HepG2 (cell line): ENCODE measurements around the gene REST. TPM values are rescaled to one million over a fixed set of nuclear protein-coding genes. Genes with fewer than 3 reads are reported as not detected.

Experiments used
- ATF2 ChIP-seq: sonication (generic); formaldehyde crosslinking; IDR thresholded peaks from 2 replicates; pipeline ENCODE4 v1.4.0; 2020; ENCODE audit warnings: missing genetic modification reagents
- DPF2 ChIP-seq: sonication (generic); formaldehyde crosslinking; IDR thresholded peaks from 2 replicates; pipeline ENCODE4 v1.4.0; 2020; ENCODE audit warnings: mild to moderate bottlenecking, low read depth, missing genetic modification reagents, borderline replicate concordance
- FOXA3 ChIP-seq: IDR thresholded peaks from 2 replicates; pipeline ENCODE4 v1.6.1; 2016; ENCODE audit warnings: missing genetic modification reagents, missing compliant biosample characterization
- GFI1 ChIP-seq: sonication (generic); formaldehyde crosslinking; IDR thresholded peaks from 2 replicates; pipeline ENCODE4 v1.5.0; 2020; ENCODE audit warnings: missing genetic modification reagents, mild to moderate bottlenecking, borderline replicate concordance
- GLI4 ChIP-seq: sonication (generic); formaldehyde crosslinking; IDR thresholded peaks from 2 replicates; pipeline ENCODE4 v1.5.1; 2020; ENCODE audit warnings: missing genetic modification reagents, mild to moderate bottlenecking, moderate library complexity, borderline replicate concordance
- HOXA9 ChIP-seq: sonication (generic); formaldehyde crosslinking; IDR thresholded peaks from 2 replicates; pipeline ENCODE4 v1.8.1; 2022; ENCODE audit warnings: missing genetic modification reagents, mild to moderate bottlenecking, moderate library complexity, borderline replicate concordance
- KLF16 ChIP-seq, 2 experiments: sonication (generic) in 1 of 2; formaldehyde crosslinking in 1 of 2; IDR thresholded peaks; 2 replicates each; pipeline versions ENCODE4 v1.6.1 to v1.8.0; 2016 to 2023; ENCODE audit warnings: missing genetic modification reagents in 2 of 2, missing compliant biosample characterization in 1 of 2
- MIER3 ChIP-seq: IDR thresholded peaks from 2 replicates; pipeline ENCODE4 v1.6.1; 2016; ENCODE audit warnings: missing compliant biosample characterization, borderline replicate concordance
- PAX8 ChIP-seq: sonication (generic); formaldehyde crosslinking; IDR thresholded peaks from 2 replicates; pipeline ENCODE4 v1.8.0; 2022; ENCODE audit warnings: mild to moderate bottlenecking, missing genetic modification reagents, borderline replicate concordance
- POLR2AphosphoS5 ChIP-seq: IDR thresholded peaks from 2 replicates; pipeline ENCODE4 v1.6.1; 2012; ENCODE audit warnings: low read depth, low read length
- RXRB ChIP-seq: IDR thresholded peaks from 2 replicates; pipeline ENCODE4 v1.6.1; 2016; ENCODE audit warnings: borderline replicate concordance, missing genetic modification reagents, missing compliant biosample characterization
- SAFB2 ChIP-seq: sonication (generic); formaldehyde crosslinking; IDR thresholded peaks from 2 replicates; pipeline ENCODE4 v1.5.1; 2020; ENCODE audit warnings: missing genetic modification reagents, low read depth, mild to moderate bottlenecking, borderline replicate concordance
- SOX6 ChIP-seq, 2 experiments: fragments of 450-650 bp in 1 of 2; sonication (generic) in 1 of 2; formaldehyde crosslinking in 1 of 2; IDR thresholded peaks; 2 replicates each; pipeline versions ENCODE4 v1.4.0 to v1.6.1; 2017 to 2020; ENCODE audit warnings: antibody characterized with exemption in 1 of 2, mild to moderate bottlenecking in 1 of 2, missing genetic modification reagents in 1 of 2
- ZNF143 ChIP-seq: sonication (generic); formaldehyde crosslinking; IDR thresholded peaks from 2 replicates; pipeline ENCODE4 v1.4.0; 2020; ENCODE audit warnings: missing genetic modification reagents
- ZNF205 ChIP-seq: IDR thresholded peaks from 2 replicates; pipeline ENCODE4 v1.6.1; 2018; ENCODE audit warnings: missing biosample characterization, missing genetic modification reagents
- ZNF282 ChIP-seq: fragments of 450-650 bp; IDR thresholded peaks from 2 replicates; pipeline ENCODE4 v1.6.1; 2018; ENCODE audit not compliant: partially characterized antibody
- ZNF317 ChIP-seq: sonication (generic); formaldehyde crosslinking; IDR thresholded peaks from 2 replicates; pipeline ENCODE4 v1.5.0; 2020; ENCODE audit warnings: mild to moderate bottlenecking, missing genetic modification reagents
- ZNF547 ChIP-seq: sonication (generic); formaldehyde crosslinking; IDR thresholded peaks from 2 replicates; pipeline ENCODE4 v1.5.1; 2020; ENCODE audit warnings: mild to moderate bottlenecking, missing genetic modification reagents
- ZNF672 ChIP-seq: sonication (generic); formaldehyde crosslinking; IDR thresholded peaks from 2 replicates; pipeline ENCODE4 v1.8.1; 2022; ENCODE audit warnings: missing genetic modification reagents
- ZNF687 ChIP-seq: sonication (generic); formaldehyde crosslinking; IDR thresholded peaks from 2 replicates; pipeline ENCODE4 v1.5.1; 2020; ENCODE audit warnings: mild to moderate bottlenecking, missing genetic modification reagents, moderate library complexity
- polyA plus RNA-seq, 8 experiments: library from polyadenylated mRNA; depleted of rRNA in 3 of 8; stranded (reverse) in 7 of 8; unstranded in 1 of 8; fragments of >200 nt; fragmentation: Illumina TruSeq in 4 of 8; extraction: Trizol in 4 of 8; gene quantifications; 2 replicates each; pipeline versions ENCODE4 v1.2.1 to v1.2.3, GENCODE V29; 2011 to 2016; ENCODE audit warnings: low read depth in 4 of 8, missing spikeins in 1 of 8, mixed read lengths in 1 of 8; ENCODE audit not compliant: insufficient read depth in 1 of 8
- total RNA-seq, 5 experiments: library from RNA; depleted of rRNA; stranded (reverse); fragments of >200 nt; fragmentation: Illumina TruSeq; extraction: Trizol; gene quantifications; 2 replicates each; pipeline ENCODE4 v1.2.3, GENCODE V29; 2016; ENCODE audit warnings: low read depth in 1 of 5
- TF ChIP-seq, protein P1 (sequence below): IDR thresholded peaks from 2 replicates; pipeline ENCODE4 v1.6.1; 2016; ENCODE audit warnings: low read depth
- TF ChIP-seq, protein P2 (sequence below): IDR thresholded peaks from 2 replicates; pipeline ENCODE4 v1.6.1; 2016

REST gene
- total and polyA plus RNA-seq, 2 of the 13 experiments (the other 11 are each of a cell fraction or from before 2014, with no cell fraction given) = 12.7 to 22.4 TPM

DNA sequence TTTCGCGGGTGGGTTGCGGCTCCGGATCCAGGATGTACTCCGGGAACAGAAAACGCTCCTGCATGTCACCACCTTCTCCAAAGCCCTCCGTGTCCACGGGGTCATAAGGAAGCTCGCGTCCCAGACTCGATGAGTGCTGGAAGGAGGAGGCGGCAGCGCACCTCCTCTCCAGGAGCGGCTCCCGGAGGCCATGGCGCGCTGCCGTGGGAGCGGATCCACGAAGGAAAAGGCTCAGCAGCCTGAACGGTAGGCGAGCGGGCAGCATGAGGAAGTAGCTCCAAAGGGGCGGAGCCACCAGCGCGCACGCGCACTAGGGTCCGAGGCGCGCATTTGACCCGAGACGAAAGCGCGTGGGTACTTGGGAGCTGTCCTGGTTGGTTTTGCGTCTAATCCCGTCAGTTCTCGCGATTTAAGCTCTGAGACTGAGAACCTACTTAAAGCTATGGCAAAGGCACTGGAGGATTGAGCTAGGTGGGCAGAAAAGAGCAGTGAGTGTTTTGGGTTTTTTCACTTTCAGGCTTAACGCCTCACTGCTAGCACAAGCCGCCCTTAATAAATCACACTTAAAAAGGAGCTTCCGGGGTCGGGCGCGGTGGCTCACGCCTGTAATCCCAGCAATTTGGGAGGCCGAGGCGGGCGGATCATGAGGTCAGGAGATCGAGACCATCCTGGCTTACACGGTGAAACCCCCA lies 69.8 kb downstream of the REST start, which contains the start of gene NOA1 (continued):
- TF ChIP-seq SOX6 (IDR thresholded peaks at IDR 0.05) (no peak), SOX6 (CRISPR knock-in tag; IDR thresholded peaks at IDR 0.05) (no peak; the same call in 1 of the 2 replicates), ZNF547 (CRISPR knock-in tag) (peak; percentile 21; the same call in 1 of the 2 replicates), RXRB (CRISPR knock-in tag) (no peak; the same call in 1 of the 2 replicates), ZNF205 (CRISPR knock-in tag) (peak; percentile 22; the same call in 1 of the 2 replicates), DPF2 (no peak), KLF16 (CRISPR knock-in tag; IDR thresholded peaks at IDR 0.05) (peak in 1 of 2 experiments; percentile 56; a peak in 2 of 4 replicates), HOXA9 (CRISPR knock-in tag) (no peak), GFI1 (CRISPR knock-in tag) (no peak), GLI4 (CRISPR knock-in tag) (peak; percentile 29; the same call in 1 of the 2 replicates), MIER3 (0 out of 2 replicates have a peak, but pooled peaks have one; percentile 41), SAFB2 (CRISPR knock-in tag) (peak; percentile 17; the same call in 1 of the 2 replicates), ZNF317 (CRISPR knock-in tag) (peak; percentile 14; the same call in 1 of the 2 replicates), ZNF672 (CRISPR knock-in tag) (no peak), ZNF282 (no peak), ZNF143 (CRISPR knock-in tag) (peak; percentile 83), FOXA3 (CRISPR knock-in tag) (peak; percentile 22), ZNF687 (CRISPR knock-in tag) (peak; percentile 69), ATF2 (CRISPR knock-in tag) (no peak), PAX8 (0 out of 2 replicates have a peak, but pooled peaks have one; percentile 56), POLR2AphosphoS5 (peak; percentile 94)
- TF ChIP-seq, protein P1, sequence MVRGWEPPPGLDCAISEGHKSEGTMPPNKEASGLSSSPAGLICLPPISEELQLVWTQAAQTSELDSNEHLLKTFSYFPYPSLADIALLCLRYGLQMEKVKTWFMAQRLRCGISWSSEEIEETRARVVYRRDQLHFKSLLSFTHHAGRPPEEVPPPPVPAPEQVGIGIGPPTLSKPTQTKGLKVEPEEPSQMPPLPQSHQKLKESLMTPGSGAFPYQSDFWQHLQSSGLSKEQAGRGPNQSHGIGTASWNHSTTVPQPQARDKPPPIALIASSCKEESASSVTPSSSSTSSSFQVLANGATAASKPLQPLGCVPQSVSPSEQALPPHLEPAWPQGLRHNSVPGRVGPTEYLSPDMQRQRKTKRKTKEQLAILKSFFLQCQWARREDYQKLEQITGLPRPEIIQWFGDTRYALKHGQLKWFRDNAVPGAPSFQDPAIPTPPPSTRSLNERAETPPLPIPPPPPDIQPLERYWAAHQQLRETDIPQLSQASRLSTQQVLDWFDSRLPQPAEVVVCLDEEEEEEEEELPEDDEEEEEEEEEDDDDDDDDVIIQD = peak; percentile 31; the same call in 1 of the 2 replicates
- TF ChIP-seq, protein P2, sequence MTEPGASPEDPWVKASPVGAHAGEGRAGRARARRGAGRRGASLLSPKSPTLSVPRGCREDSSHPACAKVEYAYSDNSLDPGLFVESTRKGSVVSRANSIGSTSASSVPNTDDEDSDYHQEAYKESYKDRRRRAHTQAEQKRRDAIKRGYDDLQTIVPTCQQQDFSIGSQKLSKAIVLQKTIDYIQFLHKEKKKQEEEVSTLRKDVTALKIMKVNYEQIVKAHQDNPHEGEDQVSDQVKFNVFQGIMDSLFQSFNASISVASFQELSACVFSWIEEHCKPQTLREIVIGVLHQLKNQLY (CRISPR knock-in tag) = no peak
